ENCODE data around the gene CDA. TPM values are rescaled to one million over a fixed set of nuclear protein-coding genes. Genes with fewer than 3 reads are reported as not detected.

The CDA gene
- total RNA-seq: 3.0 and 4.4 TPM in 2 replicates

GRCh38 chr1:20588634-20589225, at the start of gene CDA:
TSS of gene CDA (plus strand) at chr1:20589097. CDS start at chr1:20589130, 33 bp downstream.

GRCh38 chr1:20551945-20552727, 36.8 kb upstream of the CDA start, which contains the start of gene FAM43B:
TSS of gene FAM43B (plus strand) at chr1:20552573. CDS start at chr1:20552974, 401 bp downstream.

GRCh38 chr1:20633190-20634064, 44.5 kb downstream of the CDA start, which contains the start of gene PINK1:
TSS of gene PINK1 (plus strand) at chr1:20633458. CDS start at chr1:20633549, 91 bp downstream.

GRCh38 chr1:20661207-20662109, 72.6 kb downstream of the CDA start, which contains the start of gene DDOST:
TSS of gene DDOST (minus strand) at chr1:20661369. CDS start at chr1:20661350, 19 bp downstream.

Other genes with a start within 250 kb of the CDA start
- gene CAMK2N1, start 102.9 kb upstream of the CDA start, total RNA-seq: 6.4 and 14.1 TPM in 2 replicates
- 22.3 and 32.8 TPM in 2 replicates for gene MUL1, start 80.9 kb upstream of the CDA start, total RNA-seq
- gene FAM43B, start 36.5 kb upstream of the CDA start, total RNA-seq: 0.16 and 0.51 TPM in 2 replicates
- gene PINK1, start 44.4 kb downstream of the CDA start, total RNA-seq: 26.2 and 67.3 TPM in 2 replicates
- gene DDOST, start 72.3 kb downstream of the CDA start, total RNA-seq: 334 and 373 TPM in 2 replicates
- gene KIF17, start 128.9 kb downstream of the CDA start, total RNA-seq: 0.81 and 4.3 TPM in 2 replicates
- 9.6 and 9.8 TPM in 2 replicates for gene SH2D5, start 143.6 kb downstream of the CDA start, total RNA-seq
- 110 and 113 TPM in 2 replicates for gene HP1BP3, start 198.2 kb downstream of the CDA start, total RNA-seq

Data from mesangial cell (primary cell).